RWPE2 (cell line): ENCODE data around the gene TH.

Source experiments
- ATAC-seq: fragments of 200-7000 bp; cut with Tn5 transposase; 3 replicates; pipeline ENCODE4 v1.9.1; 2021; ENCODE audit warnings: low read depth
- DNase-seq: peaks from one replicate; pipeline ENCODE4 v3.0.0-alpha.2; 2020; ENCODE audit warnings: low spot score
- H3K27ac ChIP-seq: fragments of 450-650 bp; 2 replicates; pipeline ENCODE4 v1.5.1; 2017; ENCODE audit warnings: mild to moderate bottlenecking; ENCODE audit not compliant: poor library complexity, severe bottlenecking
- H3K27me3 ChIP-seq: fragments of 250-450 bp; sonication (Bioruptor Pico); 2 replicates; pipeline ENCODE4 v1.5.1; 2021; ENCODE audit warnings: mild to moderate bottlenecking, moderate library complexity; ENCODE audit not compliant: insufficient read depth, poor library complexity, severe bottlenecking
- H3K36me3 ChIP-seq: fragments of 250-450 bp; sonication (Bioruptor Pico); 2 replicates; pipeline ENCODE4 v1.5.1; 2020; ENCODE audit warnings: low read depth, mild to moderate bottlenecking, moderate library complexity
- H3K4me1 ChIP-seq: fragments of 250-450 bp; sonication (Bioruptor Pico); 2 replicates; pipeline ENCODE4 v1.5.1; 2021; ENCODE audit warnings: mild to moderate bottlenecking, moderate library complexity; ENCODE audit not compliant: insufficient read depth, poor library complexity, severe bottlenecking
- H3K4me3 ChIP-seq: fragments of 250-450 bp; sonication (Bioruptor Pico); 2 replicates; pipeline ENCODE4 v1.5.1; 2021; ENCODE audit warnings: mild to moderate bottlenecking, moderate library complexity; ENCODE audit not compliant: severe bottlenecking
- H3K9me3 ChIP-seq: fragments of 250-450 bp; sonication (Bioruptor Pico); 2 replicates; pipeline ENCODE4 v1.5.1; 2021; ENCODE audit warnings: mild to moderate bottlenecking, moderate library complexity; ENCODE audit not compliant: severe bottlenecking
- CTCF ChIP-seq: fragments of 450-650 bp; IDR thresholded peaks from one replicate; pipeline ENCODE4 v1.5.1; 2017; ENCODE audit warnings: mild to moderate bottlenecking, moderate library complexity; ENCODE audit not compliant: poor library complexity, severe bottlenecking

TH gene

GRCh38 chr11:2171591-2172003, at the start of gene TH:
Gene TH, minus strand, starts transcription at chr11:2171815. Its CDS starts 29 bp downstream, at chr11:2171786.
- TF ChIP-seq CTCF, result no peak
- H3K4me3 ChIP-seq, result no peak within 1 kb of the TSS
- ATAC-seq (no peak), DNase-seq (no peak)
- no peaks in the 10 kb centered on the region for H3K36me3 ChIP-seq
- H3K4me1 ChIP-seq, result peaks cover 9% of the 10 kb centered on the region
- H3K27ac ChIP-seq, result no peak within 1 kb of the TSS
- no peaks in the 10 kb centered on the region for H3K27me3 ChIP-seq
- no peaks in the 10 kb centered on the region for H3K9me3 ChIP-seq

GRCh38 chr11:2221024-2221423, 49.4 kb upstream of the TH start:
- ATAC-seq (no peak), DNase-seq (no peak)
- Histone ChIP-seq H3K36me3 (no peaks in the 10 kb centered on the region), H3K27me3 (peaks cover 5% of the 10 kb centered on the region), H3K9me3 (no peaks in the 10 kb centered on the region), H3K27ac (no peak overlapping the region), H3K4me3 (no peak overlapping the region), H3K4me1 (no peaks in the 10 kb centered on the region)
- no peak for TF ChIP-seq CTCF

GRCh38 chr11:2220173-2220771, 48.7 kb upstream of the TH start:
- no peak overlapping the region for H3K4me3 ChIP-seq
- no peak overlapping the region for H3K27ac ChIP-seq
- no peaks in the 10 kb centered on the region for H3K9me3 ChIP-seq
- no peak for TF ChIP-seq CTCF
- no peak for ATAC-seq
- peaks cover 5% of the 10 kb centered on the region for H3K27me3 ChIP-seq
- no peak for DNase-seq
- H3K4me1 ChIP-seq, result no peaks in the 10 kb centered on the region
- H3K36me3 ChIP-seq, result no peaks in the 10 kb centered on the region

GRCh38 chr11:2219318-2220017, 47.9 kb upstream of the TH start:
- H3K9me3 ChIP-seq, result no peaks in the 10 kb centered on the region
- TF ChIP-seq CTCF, result no peak
- no peak overlapping the region for H3K27ac ChIP-seq
- H3K4me3 ChIP-seq, result no peak overlapping the region
- no peaks in the 10 kb centered on the region for H3K36me3 ChIP-seq
- H3K27me3 ChIP-seq, result peaks cover 5% of the 10 kb centered on the region
- ATAC-seq (no peak), DNase-seq (no peak)
- H3K4me1 ChIP-seq, result no peaks in the 10 kb centered on the region

GRCh38 chr11:2218031-2218633, 46.5 kb upstream of the TH start:
- Histone ChIP-seq H3K36me3 (no peaks in the 10 kb centered on the region), H3K9me3 (no peaks in the 10 kb centered on the region), H3K4me3 (no peak overlapping the region), H3K27me3 (peaks cover 5% of the 10 kb centered on the region), H3K27ac (no peak overlapping the region), H3K4me1 (no peaks in the 10 kb centered on the region)
- DNase-seq (no peak), ATAC-seq (no peak)
- TF ChIP-seq CTCF, result no peak
